Measurements from ENCODE around the gene PPP1R15A.

GRCh38 chr19:48873476-48874302, 1.5 kb downstream of the PPP1R15A start:
- TF ChIP-seq ATF2 (tag by site-specific recombination; IDR thresholded peaks at IDR 0.05; ENCODE audit: low read depth) (no peak), PATZ1 (tag by site-specific recombination; IDR thresholded peaks at IDR 0.05) (no peak), ZNF155 (tag by site-specific recombination; IDR thresholded peaks at IDR 0.05) (no peak), ZNF114 (tag by site-specific recombination; IDR thresholded peaks at IDR 0.05) (no peak), CTCF (tag by site-specific recombination; IDR thresholded peaks at IDR 0.05) (no peak), ZNF571 (tag by site-specific recombination; IDR thresholded peaks at IDR 0.05) (no peak), ZNF416 (tag by site-specific recombination; IDR thresholded peaks at IDR 0.05) (no peak), ZNF280C (tag by site-specific recombination; IDR thresholded peaks at IDR 0.05) (no peak), ZBTB11 (tag by site-specific recombination; conservative IDR thresholded peaks at IDR 0.05; ENCODE audit: low read depth) (no peak), ZNF335 (tag by site-specific recombination; conservative IDR thresholded peaks at IDR 0.05) (no peak), ZNF24 (tag by site-specific recombination; IDR thresholded peaks at IDR 0.05) (no peak), ZNF350 (tag by site-specific recombination; IDR thresholded peaks at IDR 0.05) (no peak), ZNF670 (tag by site-specific recombination; IDR thresholded peaks at IDR 0.05; ENCODE audit: low read depth) (no peak), SP2 (tag by site-specific recombination; IDR thresholded peaks at IDR 0.05) (no peak)

Measured in HEK293 (cell line).